ENCODE measurements around the gene BABAM2.

DNA sequence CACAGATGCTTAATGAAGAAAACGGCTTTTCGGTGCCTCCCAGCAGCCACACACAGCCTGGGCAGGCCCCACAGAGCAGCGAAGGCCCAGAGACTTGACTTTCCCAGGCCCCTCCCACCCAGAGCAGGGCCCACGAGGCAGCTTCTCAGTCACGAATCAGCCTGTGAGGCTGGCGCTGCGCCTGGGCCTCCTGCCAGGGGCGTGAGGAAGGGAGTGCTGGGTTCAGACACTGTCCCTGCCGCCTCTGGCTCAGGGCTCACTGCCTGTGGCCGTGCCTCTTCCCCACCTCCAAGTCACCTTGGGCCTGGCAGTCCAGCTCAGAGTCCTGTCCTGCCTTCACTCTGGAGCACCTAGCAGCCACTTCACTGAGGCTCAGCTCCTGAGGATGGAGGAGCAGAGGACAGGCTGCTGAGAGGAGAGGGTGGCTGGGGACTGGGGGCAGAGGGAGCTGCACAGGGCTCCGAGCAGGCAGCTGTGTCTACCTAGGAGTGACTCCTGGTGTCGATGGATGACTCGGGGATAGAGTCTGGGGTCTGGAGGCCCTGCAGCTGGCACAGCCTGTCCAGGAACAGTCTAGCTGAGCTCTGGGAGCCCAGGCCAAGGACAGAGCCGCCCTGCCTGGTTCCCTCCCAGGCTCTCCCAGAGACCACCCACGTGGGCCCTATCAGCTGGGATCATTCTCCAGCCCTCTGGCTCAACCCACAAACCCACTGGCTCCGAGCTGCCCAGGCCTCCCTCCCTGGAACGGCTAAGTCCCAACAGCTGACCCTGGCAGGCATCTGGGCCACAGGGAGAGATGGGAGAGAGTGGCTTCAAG, 465.8 kb downstream of the BABAM2 start:
- peak in 1 of 2 donors; percentile 23 for TF ChIP-seq POLR2A (IDR thresholded peaks at IDR 0.05)
- TF ChIP-seq, protein P1, sequence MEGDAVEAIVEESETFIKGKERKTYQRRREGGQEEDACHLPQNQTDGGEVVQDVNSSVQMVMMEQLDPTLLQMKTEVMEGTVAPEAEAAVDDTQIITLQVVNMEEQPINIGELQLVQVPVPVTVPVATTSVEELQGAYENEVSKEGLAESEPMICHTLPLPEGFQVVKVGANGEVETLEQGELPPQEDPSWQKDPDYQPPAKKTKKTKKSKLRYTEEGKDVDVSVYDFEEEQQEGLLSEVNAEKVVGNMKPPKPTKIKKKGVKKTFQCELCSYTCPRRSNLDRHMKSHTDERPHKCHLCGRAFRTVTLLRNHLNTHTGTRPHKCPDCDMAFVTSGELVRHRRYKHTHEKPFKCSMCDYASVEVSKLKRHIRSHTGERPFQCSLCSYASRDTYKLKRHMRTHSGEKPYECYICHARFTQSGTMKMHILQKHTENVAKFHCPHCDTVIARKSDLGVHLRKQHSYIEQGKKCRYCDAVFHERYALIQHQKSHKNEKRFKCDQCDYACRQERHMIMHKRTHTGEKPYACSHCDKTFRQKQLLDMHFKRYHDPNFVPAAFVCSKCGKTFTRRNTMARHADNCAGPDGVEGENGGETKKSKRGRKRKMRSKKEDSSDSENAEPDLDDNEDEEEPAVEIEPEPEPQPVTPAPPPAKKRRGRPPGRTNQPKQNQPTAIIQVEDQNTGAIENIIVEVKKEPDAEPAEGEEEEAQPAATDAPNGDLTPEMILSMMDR (IDR thresholded peaks at IDR 0.05 in 4 of 5, conservative IDR thresholded peaks at IDR 0.05 in 1 of 5) = no peak

Data from gastrocnemius medialis (tissue), 4 donors.